Measurements from ENCODE around the gene SLCO3A1. TPM values are rescaled to one million over a fixed set of nuclear protein-coding genes. Genes with fewer than 3 reads are reported as not detected.

SLCO3A1 gene
- total RNA-seq, 1 experiment from 2014 or later = 5.1 TPM

DNA sequence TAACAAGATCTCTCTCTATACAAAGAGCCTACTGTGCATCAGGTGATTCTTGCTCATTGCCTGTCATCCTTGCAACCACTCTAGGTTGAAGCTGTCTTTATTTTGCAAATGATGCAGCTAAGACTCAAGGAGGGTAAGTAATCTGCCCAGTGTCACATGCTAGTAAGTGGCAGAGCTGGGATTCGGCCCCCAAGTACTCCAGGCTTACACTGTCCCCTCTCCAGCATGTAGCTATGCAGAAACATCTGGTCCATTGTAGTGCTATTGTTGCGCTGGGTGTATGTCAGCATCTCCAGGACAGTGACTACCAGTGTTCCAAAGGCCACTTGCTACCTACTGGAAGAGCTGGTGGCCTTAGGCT, 248.9 kb downstream of the SLCO3A1 start:
- Histone ChIP-seq H3K79me2 (ENCODE audit: insufficient read depth, low read length) (no peaks in the 10 kb centered on the region), H3K36me3 (ENCODE audit: control insufficient read depth in 1 of 2, insufficient read depth in 2 of 2, low read length in 2 of 2) (no peaks in the 10 kb centered on the region), H3K27me3 (ENCODE audit: insufficient read depth, low read length) (no peaks in the 10 kb centered on the region), H3K9me3 (ENCODE audit: control insufficient read depth in 1 of 2, insufficient read depth in 1 of 2, low read depth in 1 of 2, low read length in 2 of 2) (no peaks in the 10 kb centered on the region), H3K27ac (ENCODE audit: low read depth, low read length) (no peak overlapping the region), H4K20me1 (ENCODE audit: insufficient read depth) (no peaks in the 10 kb centered on the region), H3K9me2 (ENCODE audit: insufficient read depth) (no peaks in the 10 kb centered on the region), H3K4me1 (ENCODE audit: control insufficient read depth in 1 of 2, insufficient read depth in 2 of 2, low read length in 2 of 2) (no peaks in the 10 kb centered on the region), H2AFZ (ENCODE audit: low read depth, low read length, poor library complexity, severe bottlenecking) (no peak overlapping the region), H3K4me2 (ENCODE audit: low read length) (no peak overlapping the region), H3K9ac (ENCODE audit: low read length) (no peak overlapping the region), H3K4me3 (replicated peaks in 1 of 2; ENCODE audit: low read depth in 1 of 2, low read length in 2 of 2) (no peak overlapping the region)
- ChIA-PET RAD21 (ENCODE audit: low non-redundant PET in 1 of 2, low total read pairs in 2 of 2, uncharacterized antibody in 2 of 2, unreplicated experiment in 2 of 2) (no interaction called here), CTCF (no interaction called here), POLR2A (no interaction called here)
- intact Hi-C loops (cut with micrococcal nuclease) = no loop called here
- DNase-seq (ENCODE audit: low read depth, low spot score) (no peak), ATAC-seq (no peak)
- no TSS peak for BruUV-seq (replicated peaks)
- no peak for TF ChIP-seq FOSL1 (IDR thresholded peaks at IDR 0.05; ENCODE audit: low read depth)
- no peak for TF ChIP-seq SRF (IDR thresholded peaks at IDR 0.05; ENCODE audit: low read depth)
- TF ChIP-seq, protein P1, sequence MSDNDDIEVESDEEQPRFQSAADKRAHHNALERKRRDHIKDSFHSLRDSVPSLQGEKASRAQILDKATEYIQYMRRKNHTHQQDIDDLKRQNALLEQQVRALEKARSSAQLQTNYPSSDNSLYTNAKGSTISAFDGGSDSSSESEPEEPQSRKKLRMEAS (IDR thresholded peaks at IDR 0.05) = no peak
- TF ChIP-seq ZFX (IDR thresholded peaks at IDR 0.05) = no peak

DNA sequence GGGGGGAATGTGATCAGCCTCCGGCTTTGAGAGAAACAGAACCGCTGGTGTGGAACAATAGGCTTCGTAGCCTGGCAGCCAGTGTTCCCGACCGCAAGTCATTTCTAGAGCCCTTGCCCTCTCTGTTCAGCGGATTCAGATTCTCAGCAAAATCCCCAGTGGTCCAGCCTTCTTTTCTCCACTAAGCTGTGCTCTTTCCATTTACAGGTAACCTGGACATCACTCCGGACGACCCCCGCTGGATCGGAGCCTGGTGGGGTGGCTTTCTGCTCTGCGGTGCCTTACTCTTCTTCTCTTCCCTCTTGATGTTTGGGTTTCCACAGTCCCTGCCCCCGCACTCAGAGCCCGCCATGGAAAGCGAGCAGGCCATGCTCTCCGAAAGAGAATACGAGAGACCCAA, 250.6 kb downstream of the SLCO3A1 start:
- CTCF ChIA-PET = no interaction called here
- H3K9me2 ChIP-seq (ENCODE audit: insufficient read depth) = no peaks in the 10 kb centered on the region
- no peak for ATAC-seq
- H3K36me3 ChIP-seq (ENCODE audit: control insufficient read depth in 1 of 2, insufficient read depth in 2 of 2, low read length in 2 of 2) = no peaks in the 10 kb centered on the region
- no peaks in the 10 kb centered on the region for H3K27me3 ChIP-seq (ENCODE audit: insufficient read depth, low read length)
- TF ChIP-seq YY1 (IDR thresholded peaks at IDR 0.05; ENCODE audit: extremely low read depth, insufficient replicate concordance, low read depth, low read length) (no peak), POLR2AphosphoS5 (IDR thresholded peaks at IDR 0.05; ENCODE audit: low read depth, low read length) (no peak), EZH2phosphoT487 (IDR thresholded peaks at IDR 0.05; ENCODE audit: borderline replicate concordance) (no peak), JUND (IDR thresholded peaks at IDR 0.05) (no peak), EZH2 (IDR thresholded peaks at IDR 0.05) (no peak), POLR2A (IDR thresholded peaks at IDR 0.05; ENCODE audit: borderline replicate concordance, extremely low read depth, insufficient read depth, insufficient read length) (no peak), CEBPB (IDR thresholded peaks at IDR 0.05; ENCODE audit: low read depth) (no peak), ZNF274 (IDR thresholded peaks at IDR 0.05; ENCODE audit: low read depth, low read length) (no peak), FOSL1 (IDR thresholded peaks at IDR 0.05; ENCODE audit: low read depth) (no peak)
- TF ChIP-seq, protein P2, sequence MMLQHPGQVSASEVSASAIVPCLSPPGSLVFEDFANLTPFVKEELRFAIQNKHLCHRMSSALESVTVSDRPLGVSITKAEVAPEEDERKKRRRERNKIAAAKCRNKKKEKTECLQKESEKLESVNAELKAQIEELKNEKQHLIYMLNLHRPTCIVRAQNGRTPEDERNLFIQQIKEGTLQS (IDR thresholded peaks at IDR 0.05) = no peak
- POLR2A ChIA-PET = no interaction called here
- RAD21 ChIA-PET (ENCODE audit: low non-redundant PET in 1 of 2, low total read pairs in 2 of 2, uncharacterized antibody in 2 of 2, unreplicated experiment in 2 of 2) = no interaction called here
- no peaks in the 10 kb centered on the region for H3K9me3 ChIP-seq (ENCODE audit: control insufficient read depth in 1 of 2, insufficient read depth in 1 of 2, low read depth in 1 of 2, low read length in 2 of 2)
- H3K4me3 ChIP-seq (replicated peaks in 1 of 2; ENCODE audit: low read depth in 1 of 2, low read length in 2 of 2) = no peak overlapping the region
- BruUV-seq (replicated peaks) = no TSS peak
- no peak overlapping the region for H2AFZ ChIP-seq (ENCODE audit: low read depth, low read length, poor library complexity, severe bottlenecking)
- H3K79me2 ChIP-seq (ENCODE audit: insufficient read depth, low read length) = no peaks in the 10 kb centered on the region
- no peak overlapping the region for H3K9ac ChIP-seq (ENCODE audit: low read length)
- no peak for DNase-seq (ENCODE audit: low read depth, low spot score)
- no peak overlapping the region for H3K27ac ChIP-seq (ENCODE audit: low read depth, low read length)
- no peaks in the 10 kb centered on the region for H3K4me1 ChIP-seq (ENCODE audit: control insufficient read depth in 1 of 2, insufficient read depth in 2 of 2, low read length in 2 of 2)
- H3K4me2 ChIP-seq (ENCODE audit: low read length) = no peak overlapping the region
- intact Hi-C loops (cut with micrococcal nuclease) = no loop called here
- no peaks in the 10 kb centered on the region for H4K20me1 ChIP-seq (ENCODE audit: insufficient read depth)

All from HCT116 (cell line).